Smooth muscle cell (in vitro differentiated cells): ENCODE measurements around the gene PCDHGA5. TPM values are rescaled to one million over a fixed set of nuclear protein-coding genes. Genes with fewer than 3 reads are reported as not detected.
"Not testable (repeated sequence)": the region's sequence is repeated elsewhere in the genome, so short reads cannot be mapped to it uniquely, and the experiment has no call there.

Experiments
- DNase-seq: peaks from one replicate; lab custom pipeline; 2025; ENCODE audit not compliant: unreplicated experiment; lab: John Stamatoyannopoulos, UW
- H2AFZ ChIP-seq: fragments of 200-600 bp; sonication (generic); 2 replicates; pipeline ENCODE4 v1.6.0; 2016; ENCODE audit warnings: antibody characterized with exemption, low read depth, mild to moderate bottlenecking
- H3F3A ChIP-seq: fragments of 200-600 bp; sonication (generic); 2 replicates; pipeline ENCODE4 v1.6.0; 2017; ENCODE audit warnings: antibody characterized with exemption, low read depth
- H3K27ac ChIP-seq: fragments of 200-600 bp; sonication (generic); 2 replicates; pipeline ENCODE4 v1.5.1; 2016; ENCODE audit warnings: low read depth, mild to moderate bottlenecking
- H3K27me3 ChIP-seq: fragments of 200-600 bp; sonication (generic); 2 replicates; pipeline ENCODE4 v1.6.1; 2016; ENCODE audit warnings: low read depth, mild to moderate bottlenecking
- H3K36me3 ChIP-seq: fragments of 200-600 bp; sonication (generic); 2 replicates; pipeline ENCODE4 v1.5.1; 2016; ENCODE audit warnings: low read depth
- H3K4me1 ChIP-seq: fragments of 200-600 bp; sonication (generic); 2 replicates; pipeline ENCODE4 v1.5.1; 2016; ENCODE audit warnings: low read depth
- H3K4me2 ChIP-seq: fragments of 200-600 bp; sonication (generic); 2 replicates; pipeline ENCODE4 v1.6.0; 2016; ENCODE audit warnings: mild to moderate bottlenecking
- H3K4me3 ChIP-seq: fragments of 200-600 bp; sonication (generic); 2 replicates; pipeline ENCODE4 v1.5.1; 2016; ENCODE audit warnings: mild to moderate bottlenecking
- H3K79me2 ChIP-seq: fragments of 200-600 bp; sonication (generic); 2 replicates; pipeline ENCODE4 v1.6.0; 2016; ENCODE audit warnings: low read depth, mild to moderate bottlenecking
- H3K9ac ChIP-seq: fragments of 200-600 bp; sonication (generic); 2 replicates; pipeline ENCODE4 v1.6.0; 2016; ENCODE audit warnings: low read depth
- H3K9me3 ChIP-seq: fragments of 200-600 bp; sonication (generic); replicated peaks from 2 replicates; pipeline ENCODE4 v1.5.1; 2016; ENCODE audit warnings: low read depth
- H4K20me1 ChIP-seq: fragments of 200-600 bp; sonication (generic); 2 replicates; pipeline ENCODE4 v1.6.0; 2016; ENCODE audit warnings: low read depth
- WGBS: methylation state at CpG from one replicate; pipeline ENCODE4 v1.1.7; 2016; ENCODE audit warnings: low lambda C conversion rate; 5-methylcytosine and 5-hydroxymethylcytosine counted together
- polyA plus RNA-seq: library from polyadenylated mRNA; unstranded; fragments of >200 nt; fragmentation: Nextera tagmentation; extraction: Ambion mirVana; gene quantifications from 2 replicates; pipeline ENCODE4 v1.2.1, GENCODE V29; 2016
- total RNA-seq: library from RNA; depleted of rRNA; stranded (reverse); fragments of >200 nt; gene quantifications from 2 replicates; pipeline ENCODE4 v1.2.3, GENCODE V29; 2014
- TF ChIP-seq, protein P1 (sequence below): fragments of 200-600 bp; sonication (generic); IDR thresholded peaks from 2 replicates; pipeline ENCODE4 v1.5.1; 2017; ENCODE audit warnings: borderline replicate concordance, mild to moderate bottlenecking, antibody characterized with exemption; ENCODE audit not compliant: insufficient read depth, poor library complexity, severe bottlenecking

The PCDHGA5 gene
- total and polyA plus RNA-seq, 2 experiments from 2014 or later: 0.09 TPM; not detected in 1

GRCh38 chr5:141411575-141411974 is 47.6 kb downstream of the PCDHGA5 start:
- Histone ChIP-seq H2AFZ (no peak overlapping the region), H3K4me3 (peak overlapping the region; percentile 66), H3K36me3 (peaks cover 6% of the 10 kb centered on the region), H3K4me1 (no peaks in the 10 kb centered on the region), H3K4me2 (peak overlapping the region; percentile 86), H3K9me3 (no peaks in the 10 kb centered on the region), H3K9ac (no peak overlapping the region), H3K27ac (no peak overlapping the region), H3F3A (no peaks in the 10 kb centered on the region), H3K27me3 (no peaks in the 10 kb centered on the region), H3K79me2 (peaks cover 29% of the 10 kb centered on the region), H4K20me1 (no peaks in the 10 kb centered on the region)
- no peak for DNase-seq
- TF ChIP-seq, protein P1, sequence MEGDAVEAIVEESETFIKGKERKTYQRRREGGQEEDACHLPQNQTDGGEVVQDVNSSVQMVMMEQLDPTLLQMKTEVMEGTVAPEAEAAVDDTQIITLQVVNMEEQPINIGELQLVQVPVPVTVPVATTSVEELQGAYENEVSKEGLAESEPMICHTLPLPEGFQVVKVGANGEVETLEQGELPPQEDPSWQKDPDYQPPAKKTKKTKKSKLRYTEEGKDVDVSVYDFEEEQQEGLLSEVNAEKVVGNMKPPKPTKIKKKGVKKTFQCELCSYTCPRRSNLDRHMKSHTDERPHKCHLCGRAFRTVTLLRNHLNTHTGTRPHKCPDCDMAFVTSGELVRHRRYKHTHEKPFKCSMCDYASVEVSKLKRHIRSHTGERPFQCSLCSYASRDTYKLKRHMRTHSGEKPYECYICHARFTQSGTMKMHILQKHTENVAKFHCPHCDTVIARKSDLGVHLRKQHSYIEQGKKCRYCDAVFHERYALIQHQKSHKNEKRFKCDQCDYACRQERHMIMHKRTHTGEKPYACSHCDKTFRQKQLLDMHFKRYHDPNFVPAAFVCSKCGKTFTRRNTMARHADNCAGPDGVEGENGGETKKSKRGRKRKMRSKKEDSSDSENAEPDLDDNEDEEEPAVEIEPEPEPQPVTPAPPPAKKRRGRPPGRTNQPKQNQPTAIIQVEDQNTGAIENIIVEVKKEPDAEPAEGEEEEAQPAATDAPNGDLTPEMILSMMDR: no peak
- WGBS: 84% methylated on average over 3 of the region's 3 CpGs

DNA sequence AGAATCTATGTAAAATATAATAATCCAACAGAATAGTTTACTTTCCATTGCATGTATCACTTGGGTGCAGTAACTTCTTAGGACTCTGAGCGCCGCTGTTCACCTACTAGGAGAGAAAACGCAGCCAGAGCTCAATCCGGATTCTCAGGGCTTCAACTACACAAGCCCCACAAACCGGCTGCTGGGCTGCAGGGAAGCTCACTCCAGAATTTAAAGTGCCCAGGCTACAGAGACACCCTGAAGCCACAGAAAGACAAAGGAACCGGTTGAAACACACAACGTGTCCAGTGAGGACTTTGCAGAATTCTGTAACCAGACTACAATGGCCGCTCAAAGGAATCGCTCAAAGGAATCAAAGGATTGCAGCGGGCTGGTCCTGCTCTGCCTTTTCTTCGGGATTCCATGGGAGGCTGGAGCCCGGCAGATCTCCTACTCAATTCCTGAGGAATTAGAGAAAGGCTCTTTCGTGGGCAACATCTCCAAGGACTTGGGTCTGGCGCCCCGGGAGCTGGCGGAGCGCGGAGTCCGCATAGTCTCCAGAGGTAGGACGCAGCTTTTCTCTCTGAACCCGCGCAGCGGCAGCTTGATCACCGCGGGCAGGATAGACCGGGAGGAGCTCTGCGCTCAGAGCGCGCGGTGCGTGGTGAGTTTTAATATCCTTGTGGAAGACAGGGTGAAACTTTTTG is 49.0 kb downstream of the PCDHGA5 start, which contains the start of gene PCDHGA10:
Gene PCDHGA10, plus strand, starts transcription at position 134 of the 686 bp plus-strand sequence. Its CDS starts 189 bp downstream, at position 323.
- peak within 1 kb of the TSS; percentile 55 for H3K27ac ChIP-seq
- TF ChIP-seq, protein P1: peak; percentile 64

GRCh38 chr5:141413540-141414069 is 49.6 kb downstream of the PCDHGA5 start:
- H3K27ac ChIP-seq: no peak overlapping the region
- peaks cover 7% of the 10 kb centered on the region for H3K36me3 ChIP-seq
- peak overlapping the region; percentile 92 for H2AFZ ChIP-seq
- no peaks in the 10 kb centered on the region for H3K9me3 ChIP-seq
- peak overlapping the region; percentile 86 for H3K4me2 ChIP-seq
- WGBS: 64% methylated on average over 25 of the region's 25 CpGs
- no peak for DNase-seq
- H3K9ac ChIP-seq: no peak overlapping the region
- peak overlapping the region; percentile 66 for H3K4me3 ChIP-seq
- no peaks in the 10 kb centered on the region for H3F3A ChIP-seq
- no peaks in the 10 kb centered on the region for H3K27me3 ChIP-seq
- TF ChIP-seq, protein P1: no peak
- H3K79me2 ChIP-seq: peaks cover 38% of the 10 kb centered on the region
- H3K4me1 ChIP-seq: peaks cover 5% of the 10 kb centered on the region
- no peaks in the 10 kb centered on the region for H4K20me1 ChIP-seq

More for the DNA sequence above, 49.0 kb downstream of the PCDHGA5 start, which contains the start of gene PCDHGA10:
- Histone ChIP-seq H3F3A (no peaks in the 10 kb centered on the region), H3K9ac (peak within 1 kb of the TSS; percentile 63), H3K9me3 (no peaks in the 10 kb centered on the region), H3K4me1 (peaks cover 5% of the 10 kb centered on the region), H3K27me3 (no peaks in the 10 kb centered on the region), H2AFZ (peak within 1 kb of the TSS; percentile 92), H3K4me3 (peak within 1 kb of the TSS; percentile 66), H3K4me2 (peak within 1 kb of the TSS; percentile 86), H4K20me1 (no peaks in the 10 kb centered on the region), H3K36me3 (peaks cover 7% of the 10 kb centered on the region), H3K79me2 (peaks cover 36% of the 10 kb centered on the region)
- no peak for DNase-seq
- 38% methylated on average over 31 of the region's 31 CpGs for WGBS

- not testable (repeated sequence) for H3K4me3 ChIP-seq, H3K4me1 ChIP-seq, H3K27me3 ChIP-seq, H4K20me1 ChIP-seq, H3K36me3 ChIP-seq, H3K27ac ChIP-seq, H3K9ac ChIP-seq, DNase-seq, H3K9me3 ChIP-seq, H2AFZ ChIP-seq, H3F3A ChIP-seq, H3K4me2 ChIP-seq
- 98% methylated on average over 45 of the region's 46 CpGs for WGBS
- H3K79me2 ChIP-seq: peaks cover 46% of the 10 kb centered on the region
Measured at GRCh38 chr5:141414548-141415274, 50.7 kb downstream of the PCDHGA5 start.

DNA sequence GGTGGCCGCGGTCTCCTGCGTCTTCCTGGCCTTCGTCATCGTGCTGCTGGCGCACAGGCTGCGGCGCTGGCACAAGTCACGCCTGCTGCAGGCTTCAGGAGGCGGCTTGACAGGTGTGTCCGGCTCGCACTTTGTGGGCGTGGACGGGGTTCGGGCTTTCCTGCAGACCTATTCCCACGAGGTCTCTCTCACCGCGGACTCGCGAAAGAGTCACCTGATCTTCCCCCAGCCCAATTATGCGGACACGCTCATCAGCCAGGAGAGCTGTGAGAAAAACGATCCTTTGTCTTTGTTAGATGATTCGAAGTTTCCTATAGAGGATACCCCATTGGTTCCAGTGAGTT is 51.3 kb downstream of the PCDHGA5 start:
- H3K4me3 ChIP-seq, H3K4me1 ChIP-seq, H4K20me1 ChIP-seq, DNase-seq, H3F3A ChIP-seq, H2AFZ ChIP-seq, H3K9ac ChIP-seq, H3K27me3 ChIP-seq, H3K4me2 ChIP-seq, H3K27ac ChIP-seq, H3K9me3 ChIP-seq: not testable (repeated sequence)
- H3K36me3 ChIP-seq: peaks cover 12% of the 10 kb centered on the region
- peaks cover 52% of the 10 kb centered on the region for H3K79me2 ChIP-seq
- 99% methylated on average over 24 of the region's 24 CpGs for WGBS
